HG03439 (cell line): ENCODE measurements around the gene CACNA1C.

Source experiments
- ATAC-seq: cut with Tn5 transposase; IDR thresholded peaks from one replicate; pipeline ENCODE4 v1.9.1; 2021; ENCODE audit warnings: mild to moderate bottlenecking, moderate library complexity; ENCODE audit not compliant: unreplicated experiment

CACNA1C gene

GRCh38 chr12:2397356-2398045 is 344.7 kb downstream of the CACNA1C start:
- ATAC-seq = no peak

- no peak for ATAC-seq
Measured at GRCh38 chr12:2401040-2401439, 348.3 kb downstream of the CACNA1C start.

GRCh38 chr12:2402073-2402579 is 349.3 kb downstream of the CACNA1C start:
- no peak for ATAC-seq

GRCh38 chr12:2403221-2403976 is 350.6 kb downstream of the CACNA1C start:
- ATAC-seq = no peak

- no peak for ATAC-seq
Measured at GRCh38 chr12:2405039-2405438, 352.3 kb downstream of the CACNA1C start.

GRCh38 chr12:2406903-2407302 is 354.1 kb downstream of the CACNA1C start:
- no peak for ATAC-seq

GRCh38 chr12:2408262-2408661 is 355.5 kb downstream of the CACNA1C start:
- ATAC-seq = no peak

- no peak for ATAC-seq
Measured at GRCh38 chr12:2409656-2410265, 357.0 kb downstream of the CACNA1C start.

- ATAC-seq = no peak
Measured at GRCh38 chr12:2410496-2410895, 357.7 kb downstream of the CACNA1C start.

GRCh38 chr12:2411011-2411410 is 358.2 kb downstream of the CACNA1C start:
- no peak for ATAC-seq

GRCh38 chr12:2411616-2412304 is 359.0 kb downstream of the CACNA1C start:
- ATAC-seq = no peak

- ATAC-seq = no peak
Measured at GRCh38 chr12:2412305-2412643, 359.5 kb downstream of the CACNA1C start.

GRCh38 chr12:2413301-2413700 is 360.5 kb downstream of the CACNA1C start:
- ATAC-seq = no peak

- ATAC-seq = no peak
Measured at GRCh38 chr12:2413999-2414792, 361.4 kb downstream of the CACNA1C start.

GRCh38 chr12:2414810-2415567 is 362.2 kb downstream of the CACNA1C start:
- no peak for ATAC-seq

GRCh38 chr12:2415568-2415944 is 362.8 kb downstream of the CACNA1C start:
- no peak for ATAC-seq

- no peak for ATAC-seq
Measured at GRCh38 chr12:2416158-2416557, 363.4 kb downstream of the CACNA1C start.

- no peak for ATAC-seq
Measured at GRCh38 chr12:2417481-2418160, 364.8 kb downstream of the CACNA1C start.

- ATAC-seq = no peak
Measured at GRCh38 chr12:2418579-2418978, 365.8 kb downstream of the CACNA1C start.
